HG02885 (cell line): Measurements from ENCODE around the gene TSPAN2.
"Not testable (repeated sequence)": the region's sequence is repeated elsewhere in the genome, so short reads cannot be mapped to it uniquely, and the experiment has no call there.

Source experiments
- ATAC-seq: cut with Tn5 transposase; IDR thresholded peaks from one replicate; pipeline ENCODE4 v1.9.1; 2021; ENCODE audit warnings: mild to moderate bottlenecking; ENCODE audit not compliant: unreplicated experiment, poor library complexity

Gene TSPAN2

GRCh38 chr1:115052454-115053083, 36.7 kb downstream of the TSPAN2 start:
- peak; percentile 92 for ATAC-seq

GRCh38 chr1:115051850-115052249, 37.5 kb downstream of the TSPAN2 start:
- ATAC-seq = no peak

- ATAC-seq = no peak
These were observed 42.6 kb downstream of the TSPAN2 start for GRCh38 chr1:115046751-115047150.

- ATAC-seq = no peak
These were observed 47.6 kb downstream of the TSPAN2 start for GRCh38 chr1:115041654-115042053.

GRCh38 chr1:115040501-115040900, 48.8 kb downstream of the TSPAN2 start:
- ATAC-seq = no peak

- ATAC-seq = no peak
These were observed 52.3 kb downstream of the TSPAN2 start for GRCh38 chr1:115036814-115037507.

GRCh38 chr1:115035652-115036051, 53.7 kb downstream of the TSPAN2 start:
- ATAC-seq = no peak

GRCh38 chr1:115031595-115031994, 57.7 kb downstream of the TSPAN2 start:
- no peak for ATAC-seq

- no peak for ATAC-seq
These were observed 59.8 kb downstream of the TSPAN2 start, which contains the start of gene TSHB for GRCh38 chr1:115029526-115029925. TSS of gene TSHB (plus strand) at chr1:115029826. CDS start at chr1:115033363, 3,537 bp downstream.

GRCh38 chr1:115023593-115023992, 65.7 kb downstream of the TSPAN2 start:
- ATAC-seq = no peak

- no peak for ATAC-seq
These were observed 68.2 kb downstream of the TSPAN2 start for GRCh38 chr1:115021145-115021544.

GRCh38 chr1:115019549-115019948, 69.8 kb downstream of the TSPAN2 start:
- not testable (repeated sequence) for ATAC-seq

GRCh38 chr1:115013792-115014191, 75.5 kb downstream of the TSPAN2 start:
- ATAC-seq = no peak

GRCh38 chr1:115012434-115012833, 76.9 kb downstream of the TSPAN2 start:
- no peak for ATAC-seq

GRCh38 chr1:115012006-115012405, 77.3 kb downstream of the TSPAN2 start:
- no peak for ATAC-seq

- no peak for ATAC-seq
These were observed 83.1 kb downstream of the TSPAN2 start for GRCh38 chr1:115006191-115006590.
